Astrocyte of the spinal cord (primary cell): ENCODE data around the gene PIGBOS1.

Experiments used
- DNase-seq: peaks from one replicate; pipeline ENCODE4 v3.0.0; 2011; ENCODE audit warnings: low read depth, low spot score
- H3K4me3 ChIP-seq: 2 replicates; pipeline ENCODE4 v1.5.1; 2011; ENCODE audit warnings: low read depth, mild to moderate bottlenecking, low read length, moderate library complexity
- in situ Hi-C: cut with HindIII; loops from 2 replicates; pipeline ENCODE4 v1.10.0; 2017; ENCODE audit warnings: low sequenced_read_pairs
- TF ChIP-seq, protein P1 (sequence below): IDR thresholded peaks from 2 replicates; pipeline ENCODE4 v1.5.1; 2012; ENCODE audit warnings: low read depth, mild to moderate bottlenecking, low read length, inconsistent platforms

The PIGBOS1 gene

DNA sequence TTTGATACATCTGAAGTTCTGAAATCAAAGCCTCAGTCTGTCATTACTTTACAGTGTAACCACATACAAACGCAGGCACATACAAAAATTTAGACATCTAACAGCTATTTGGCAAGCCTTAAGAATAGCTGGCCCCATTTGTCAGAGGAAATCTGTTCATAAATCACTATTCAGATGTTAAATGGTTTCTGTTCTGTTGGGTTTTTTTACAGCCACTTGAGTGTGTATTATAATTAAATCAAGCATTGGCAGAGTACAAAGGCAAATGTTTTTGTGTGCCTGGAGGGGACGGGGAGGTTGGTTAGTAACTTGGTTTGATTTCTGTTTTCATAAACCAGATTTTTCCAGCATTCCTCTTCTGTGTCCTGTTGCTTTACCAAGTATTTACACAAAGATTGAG is 24.2 kb upstream of the PIGBOS1 start:
- in situ Hi-C loops = no loop called here
- no peak overlapping the region for H3K4me3 ChIP-seq
- TF ChIP-seq, protein P1, sequence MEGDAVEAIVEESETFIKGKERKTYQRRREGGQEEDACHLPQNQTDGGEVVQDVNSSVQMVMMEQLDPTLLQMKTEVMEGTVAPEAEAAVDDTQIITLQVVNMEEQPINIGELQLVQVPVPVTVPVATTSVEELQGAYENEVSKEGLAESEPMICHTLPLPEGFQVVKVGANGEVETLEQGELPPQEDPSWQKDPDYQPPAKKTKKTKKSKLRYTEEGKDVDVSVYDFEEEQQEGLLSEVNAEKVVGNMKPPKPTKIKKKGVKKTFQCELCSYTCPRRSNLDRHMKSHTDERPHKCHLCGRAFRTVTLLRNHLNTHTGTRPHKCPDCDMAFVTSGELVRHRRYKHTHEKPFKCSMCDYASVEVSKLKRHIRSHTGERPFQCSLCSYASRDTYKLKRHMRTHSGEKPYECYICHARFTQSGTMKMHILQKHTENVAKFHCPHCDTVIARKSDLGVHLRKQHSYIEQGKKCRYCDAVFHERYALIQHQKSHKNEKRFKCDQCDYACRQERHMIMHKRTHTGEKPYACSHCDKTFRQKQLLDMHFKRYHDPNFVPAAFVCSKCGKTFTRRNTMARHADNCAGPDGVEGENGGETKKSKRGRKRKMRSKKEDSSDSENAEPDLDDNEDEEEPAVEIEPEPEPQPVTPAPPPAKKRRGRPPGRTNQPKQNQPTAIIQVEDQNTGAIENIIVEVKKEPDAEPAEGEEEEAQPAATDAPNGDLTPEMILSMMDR = no peak
- DNase-seq = no peak

DNA sequence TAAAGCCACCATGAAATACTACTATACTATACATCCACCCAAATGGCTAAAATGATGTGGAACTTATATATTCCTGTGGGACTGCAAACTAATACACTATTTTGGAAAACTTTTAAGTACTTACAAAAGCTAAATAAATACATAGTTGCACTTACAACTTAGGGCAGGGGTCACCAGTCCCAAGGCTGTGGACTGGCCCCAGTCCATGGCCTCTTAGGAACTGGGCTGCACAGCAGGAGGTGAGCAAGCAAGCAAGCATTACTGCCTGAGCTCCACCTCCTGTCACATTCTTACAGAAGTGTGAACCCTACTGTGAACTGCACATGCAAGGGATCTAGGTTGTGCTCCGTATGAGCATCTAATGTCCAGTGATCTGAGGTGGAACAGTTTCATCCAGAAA is 18.2 kb upstream of the PIGBOS1 start:
- no peak for DNase-seq
- in situ Hi-C loops = no loop called here
- TF ChIP-seq, protein P1 = no peak
- H3K4me3 ChIP-seq = no peak overlapping the region

DNA sequence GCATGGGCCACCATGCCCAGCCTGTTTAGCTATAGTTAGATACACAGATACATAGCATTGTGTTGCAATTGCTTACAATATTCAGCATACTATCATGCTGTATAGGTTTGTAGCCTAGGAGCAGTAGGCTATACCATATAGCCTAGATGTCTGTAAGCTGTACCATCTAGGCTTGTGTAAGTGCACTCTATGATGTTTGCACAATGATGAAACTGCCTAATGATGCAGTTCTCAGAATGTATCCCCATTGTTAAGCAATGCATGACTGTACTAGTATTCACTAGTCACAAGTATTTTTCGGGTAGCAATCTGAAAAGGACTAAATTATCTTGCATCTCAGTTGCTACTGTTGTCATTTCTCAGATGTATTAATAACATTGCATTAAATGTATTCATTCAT is 16.1 kb upstream of the PIGBOS1 start:
- TF ChIP-seq, protein P1 = no peak
- H3K4me3 ChIP-seq = no peak overlapping the region
- in situ Hi-C loops = no loop called here
- DNase-seq = no peak

DNA sequence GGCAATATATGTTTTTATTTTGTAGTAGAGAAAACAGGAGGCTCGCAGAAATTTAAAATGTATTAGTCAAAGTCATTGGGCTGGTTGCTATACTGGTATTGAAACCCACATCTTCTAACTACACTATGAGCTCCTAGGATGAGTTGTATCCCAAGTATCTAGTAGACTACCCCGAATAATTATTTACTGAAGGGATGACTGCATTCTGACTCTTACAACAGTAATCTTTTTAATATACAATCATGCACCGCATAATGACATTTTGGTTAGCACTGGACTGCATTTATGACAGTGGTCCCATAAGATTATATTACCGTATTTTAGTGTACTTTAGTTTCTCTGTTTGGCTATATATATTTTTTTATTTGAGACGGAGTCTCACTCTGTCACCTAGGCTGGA is 15.4 kb upstream of the PIGBOS1 start:
- DNase-seq = no peak
- TF ChIP-seq, protein P1 = no peak
- in situ Hi-C loops = no loop called here
- no peak overlapping the region for H3K4me3 ChIP-seq

DNA sequence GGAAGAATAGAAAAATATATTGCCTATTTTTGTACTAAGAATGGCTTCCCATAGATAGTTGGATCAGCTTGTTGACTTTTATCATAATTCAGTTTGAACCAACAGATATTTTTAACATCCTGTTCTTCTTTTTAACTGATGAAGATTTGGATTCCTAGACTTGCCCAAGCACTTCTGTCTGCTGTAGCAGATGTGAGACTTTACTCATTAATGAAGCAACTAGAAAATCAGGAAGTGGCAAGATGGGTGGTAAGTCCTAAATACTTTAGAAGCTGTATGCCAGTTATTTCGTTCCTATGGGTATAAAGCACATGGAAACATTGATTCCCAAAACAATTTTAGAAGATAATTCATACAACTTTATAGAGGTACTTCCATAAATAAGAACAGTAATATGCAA is 8.5 kb upstream of the PIGBOS1 start:
- H3K4me3 ChIP-seq = no peak overlapping the region
- TF ChIP-seq, protein P1 = no peak
- no peak for DNase-seq
- in situ Hi-C loops = no loop called here

DNA sequence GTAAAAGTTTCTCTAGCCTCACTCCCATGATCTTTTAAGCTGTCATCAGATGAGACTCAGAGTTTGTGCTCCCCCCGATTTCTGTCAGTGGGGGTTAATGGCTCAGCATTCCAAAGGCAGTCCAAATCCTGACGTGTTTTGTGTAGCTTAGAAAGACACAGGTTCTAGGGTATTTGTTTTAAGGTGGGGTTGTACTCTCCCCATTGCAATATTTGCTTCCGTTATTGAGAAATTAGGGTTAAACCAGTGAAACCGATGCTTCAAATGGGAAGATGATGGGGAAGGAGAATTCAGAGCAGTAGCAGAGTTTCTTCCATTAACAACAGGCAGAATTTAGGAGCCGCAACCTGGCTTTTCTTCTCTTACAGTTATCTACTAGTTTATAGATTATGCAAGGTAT is 3.5 kb upstream of the PIGBOS1 start:
- TF ChIP-seq, protein P1 = no peak
- in situ Hi-C loops = no loop called here
- no peak for DNase-seq
- no peak overlapping the region for H3K4me3 ChIP-seq

DNA sequence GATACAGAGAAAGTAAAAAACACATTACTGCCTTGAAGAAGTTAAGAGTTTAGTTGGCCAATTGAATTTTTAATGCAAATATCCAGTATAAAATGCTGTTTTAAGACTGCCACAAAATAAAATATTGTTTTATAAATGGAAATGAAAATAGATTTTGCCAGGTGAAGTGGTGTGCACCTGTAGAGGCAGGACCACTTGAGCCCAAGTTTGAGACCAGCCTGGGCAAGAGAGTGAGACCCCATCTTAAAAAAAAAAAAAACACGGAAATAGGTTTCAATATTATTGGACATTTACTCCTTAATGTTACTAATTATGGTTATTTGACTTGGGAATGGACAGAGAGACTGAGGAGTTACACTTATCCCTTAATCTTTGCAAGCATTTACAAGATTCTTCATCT is 2.0 kb upstream of the PIGBOS1 start:
- DNase-seq = no peak
- H3K4me3 ChIP-seq = no peak overlapping the region
- TF ChIP-seq, protein P1 = no peak
- in situ Hi-C loops = no loop called here
